Spleen (tissue), 11 donors: ENCODE measurements around the gene MRPS11. TPM values are rescaled to one million over a fixed set of nuclear protein-coding genes. Genes with fewer than 3 reads are reported as not detected.

Source experiments
- DNase-seq: peaks from one replicate; pipeline ENCODE4 v3.0.0-alpha.2; 2020
- H3K27ac ChIP-seq, 8 donors: fragments of 200-600 bp; sonication (generic) in 7 of 8; 1 replicate in 4 of 8; 2 replicates in 4 of 8; pipeline versions ENCODE4 v1.5.0 to v1.8.0; 2016 to 2021; ENCODE audit warnings: inconsistent platforms in 4 of 8, mild to moderate bottlenecking in 4 of 8, moderate library complexity in 1 of 8
- H3K27me3 ChIP-seq, 7 donors: fragments of 200-600 bp; sonication (generic) in 6 of 7; replicated peaks in 1 of 7; 1 replicate in 4 of 7; 2 replicates in 3 of 7; pipeline versions ENCODE4 v1.5.0 to v1.8.0; 2016 to 2021; ENCODE audit warnings: inconsistent platforms in 3 of 7, mild to moderate bottlenecking in 1 of 7
- H3K36me3 ChIP-seq, 6 donors: fragments of 200-600 bp; sonication (generic) in 5 of 6; 1 replicate in 4 of 6; 2 replicates in 2 of 6; pipeline versions ENCODE4 v1.5.0 to v1.8.0; 2016 to 2021; ENCODE audit warnings: inconsistent platforms in 2 of 6
- H3K4me1 ChIP-seq, 6 donors: fragments of 200-600 bp; sonication (generic) in 5 of 6; 1 replicate in 3 of 6; 2 replicates in 3 of 6; pipeline versions ENCODE4 v1.5.0 to v1.8.0; 2016 to 2021; ENCODE audit warnings: inconsistent platforms in 3 of 6
- H3K4me3 ChIP-seq, 8 donors: fragments of 200-600 bp; sonication (generic) in 7 of 8; 1 replicate in 4 of 8; 2 replicates in 4 of 8; pipeline versions ENCODE4 v1.5.0 to v1.8.0; 2016 to 2021; ENCODE audit warnings: inconsistent platforms in 4 of 8, mild to moderate bottlenecking in 4 of 8, moderate library complexity in 2 of 8
- H3K9me3 ChIP-seq, 8 donors: fragments of 200-600 bp; sonication (generic) in 7 of 8; 1 replicate in 4 of 8; 2 replicates in 4 of 8; pipeline versions ENCODE4 v1.5.0 to v1.8.0; 2016 to 2021; ENCODE audit warnings: inconsistent platforms in 4 of 8
- POLR2A ChIP-seq, 3 donors: fragments of 450-650 bp; IDR thresholded peaks; one replicate each; pipeline ENCODE4 v1.5.1; 2017; ENCODE audit warnings: antibody characterized with exemption in 3 of 3, mild to moderate bottlenecking in 1 of 3
- POLR2AphosphoS5 ChIP-seq, 3 donors: sonication (generic); formaldehyde crosslinking; IDR thresholded peaks; one replicate each; pipeline ENCODE4 v1.5.1; 2017; ENCODE audit warnings: antibody characterized with exemption in 3 of 3
- WGBS, 5 donors: extraction: QIAGEN DNeasy Blood & Tissue Kit in 3 of 5; methylation state at CpG; one replicate each; pipeline versions ENCODE4 v1.1.5 to v1.1.7; 2013 to 2018; 5-methylcytosine and 5-hydroxymethylcytosine counted together
- intact Hi-C: fragments of 100-400 bp; cut with DNase I; formaldehyde crosslinking; loops from one replicate; pipeline ENCODE4 v1.15.0; 2023; ENCODE audit warnings: low total_unique reads
- polyA plus RNA-seq, 3 donors: library from polyadenylated mRNA; stranded (reverse); fragments of 200-250 nt; gene quantifications; one replicate each; pipeline ENCODE4 v1.2.1, GENCODE V29; 2013
- total RNA-seq, 7 donors: library from RNA; depleted of rRNA in 3 of 7; stranded (reverse); fragments of >200 nt in 3 of 7; fragmentation: NEBNext Ultra II Directional in 4 of 7; extraction: Animal tissue kit (Norgen Biotek cat#: 25700) in 4 of 7; gene quantifications; one replicate each; pipeline versions ENCODE4 v1.1.0 to v1.2.1, GENCODE V29; 2016 to 2021
- TF ChIP-seq, protein P1 (sequence below), 11 experiments: fragments of 200-600 bp in 7 of 11; fragments of 450-650 bp in 4 of 11; sonication (generic) in 4 of 11; IDR thresholded peaks in 8 of 11; conservative IDR thresholded peaks in 3 of 11; 1 replicate in 7 of 11; 2 replicates in 4 of 11; pipeline versions ENCODE4 v1.4.0 to v1.8.0; 2016 to 2021; ENCODE audit warnings: antibody characterized with exemption in 11 of 11, inconsistent platforms in 4 of 11, mild to moderate bottlenecking in 1 of 11
- donor health status: healthy with polysubstance abuse.
- donor health status: DM: no; HTN: no; CAD: no; lungs with moderate emphysema.
- donor health status: DM: no; HTN: no; CAD: no.
- donor health status: Bipolar disorder and iron deficiency.
- donor health status: healthy.
- donor health status: DM: no; HTN: no; CAD: no.
- donor health status: DM: yes; HTN: yes; CAD: no.

The MRPS11 gene
- total and polyA plus RNA-seq, 10 donors: 24.6 to 42.2 (median 33.4) TPM

DNA sequence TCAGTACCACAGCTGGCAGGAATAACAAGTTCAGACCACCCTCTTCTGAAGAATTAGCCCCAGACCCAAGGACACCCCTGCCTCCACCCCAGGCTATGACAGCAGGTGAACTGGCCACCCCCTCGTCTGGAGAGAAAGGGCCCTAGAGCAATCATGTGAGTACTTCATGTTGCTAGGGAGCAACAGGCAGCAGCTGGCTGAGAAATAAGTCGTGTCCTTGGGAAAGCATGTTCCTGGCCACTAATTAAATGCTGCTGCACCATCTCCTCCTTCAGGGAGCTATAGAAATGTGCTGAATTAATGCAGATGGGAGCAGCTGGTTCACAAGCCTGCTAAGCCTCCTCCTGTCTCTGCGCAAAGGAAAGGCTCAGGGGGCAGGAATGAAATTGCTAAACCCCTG lies 31.5 kb downstream of the MRPS11 start:
- Histone ChIP-seq H3K4me3 (no peak overlapping the region), H3K27ac (no peak overlapping the region), H3K27me3 (no peaks in the 10 kb centered on the region), H3K9me3 (no peaks in the 10 kb centered on the region), H3K36me3 (peaks cover 0 to 68% (median 8%) of the 10 kb centered on the region in 6 donors), H3K4me1 (no peaks in the 10 kb centered on the region)
- TF ChIP-seq, protein P1, sequence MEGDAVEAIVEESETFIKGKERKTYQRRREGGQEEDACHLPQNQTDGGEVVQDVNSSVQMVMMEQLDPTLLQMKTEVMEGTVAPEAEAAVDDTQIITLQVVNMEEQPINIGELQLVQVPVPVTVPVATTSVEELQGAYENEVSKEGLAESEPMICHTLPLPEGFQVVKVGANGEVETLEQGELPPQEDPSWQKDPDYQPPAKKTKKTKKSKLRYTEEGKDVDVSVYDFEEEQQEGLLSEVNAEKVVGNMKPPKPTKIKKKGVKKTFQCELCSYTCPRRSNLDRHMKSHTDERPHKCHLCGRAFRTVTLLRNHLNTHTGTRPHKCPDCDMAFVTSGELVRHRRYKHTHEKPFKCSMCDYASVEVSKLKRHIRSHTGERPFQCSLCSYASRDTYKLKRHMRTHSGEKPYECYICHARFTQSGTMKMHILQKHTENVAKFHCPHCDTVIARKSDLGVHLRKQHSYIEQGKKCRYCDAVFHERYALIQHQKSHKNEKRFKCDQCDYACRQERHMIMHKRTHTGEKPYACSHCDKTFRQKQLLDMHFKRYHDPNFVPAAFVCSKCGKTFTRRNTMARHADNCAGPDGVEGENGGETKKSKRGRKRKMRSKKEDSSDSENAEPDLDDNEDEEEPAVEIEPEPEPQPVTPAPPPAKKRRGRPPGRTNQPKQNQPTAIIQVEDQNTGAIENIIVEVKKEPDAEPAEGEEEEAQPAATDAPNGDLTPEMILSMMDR (IDR thresholded peaks at IDR 0.05 in 8 of 11, conservative IDR thresholded peaks at IDR 0.05 in 3 of 11): no peak
- TF ChIP-seq POLR2A (IDR thresholded peaks at IDR 0.05): no peak
- TF ChIP-seq POLR2AphosphoS5 (IDR thresholded peaks at IDR 0.05): no peak
- no peak for DNase-seq
- 75 to 90% (median 80%) methylated on average over 3 of the region's 3 CpGs for WGBS, 5 donors
- intact Hi-C loops: no loop called here

DNA sequence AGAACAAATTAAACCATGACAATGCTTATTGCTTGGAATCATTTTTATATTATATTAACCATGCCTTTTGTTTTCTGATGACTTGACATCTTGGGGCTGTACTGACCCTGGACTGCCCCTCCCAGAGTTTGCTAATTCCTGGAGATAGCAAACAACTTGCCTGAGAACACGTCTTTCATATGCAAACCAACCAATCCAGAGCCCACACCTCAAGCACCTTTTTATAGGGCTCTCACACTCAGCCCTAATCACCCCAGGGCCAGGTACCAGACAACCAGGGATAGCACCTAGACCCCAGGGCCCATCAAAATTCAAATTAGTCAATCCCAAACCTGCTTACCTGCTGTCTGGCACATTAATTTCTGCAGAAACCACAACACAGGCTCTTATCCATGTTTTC lies 36.9 kb downstream of the MRPS11 start:
- Histone ChIP-seq H3K4me3 (no peak overlapping the region), H3K4me1 (no peaks in the 10 kb centered on the region)
- intact Hi-C loops: no loop called here

DNA sequence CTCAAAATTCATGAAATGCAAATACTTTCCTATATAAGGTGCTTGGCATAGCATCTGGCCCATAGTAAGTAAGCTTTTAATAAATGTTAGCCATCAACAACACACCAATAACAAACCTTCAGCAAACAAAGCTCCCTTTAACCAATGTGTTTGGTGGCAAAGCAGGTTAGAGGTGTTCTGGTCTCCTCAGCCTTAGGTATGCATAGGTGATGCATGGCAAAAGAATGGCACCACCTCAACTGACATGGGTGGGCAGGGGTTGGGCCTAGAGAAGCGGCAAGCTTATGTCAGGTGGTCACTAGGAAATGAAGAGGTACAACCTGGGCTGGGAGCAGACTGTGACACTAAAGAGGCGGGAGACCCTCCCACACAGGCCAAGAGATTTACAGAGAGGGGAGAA lies 38.2 kb downstream of the MRPS11 start:
- intact Hi-C loops: no loop called here
- no peak for TF ChIP-seq POLR2AphosphoS5 (IDR thresholded peaks at IDR 0.05)
- TF ChIP-seq, protein P1 (IDR thresholded peaks at IDR 0.05 in 8 of 11, conservative IDR thresholded peaks at IDR 0.05 in 3 of 11): no peak
- H3K9me3 ChIP-seq: no peaks in the 10 kb centered on the region

More for the DNA sequence above, 36.9 kb downstream of the MRPS11 start:
- DNase-seq: no peak
- no peak overlapping the region for H3K27ac ChIP-seq
- TF ChIP-seq POLR2A (IDR thresholded peaks at IDR 0.05): no peak
- TF ChIP-seq, protein P1 (IDR thresholded peaks at IDR 0.05 in 8 of 11, conservative IDR thresholded peaks at IDR 0.05 in 3 of 11): no peak
- TF ChIP-seq POLR2AphosphoS5 (IDR thresholded peaks at IDR 0.05): no peak
- H3K27me3 ChIP-seq: no peaks in the 10 kb centered on the region
- no peaks in the 10 kb centered on the region for H3K9me3 ChIP-seq
- H3K36me3 ChIP-seq: peaks cover 0 to 69% (median 22%) of the 10 kb centered on the region in 6 donors
- 78 to 100% (median 87%) methylated on average over 1 of the region's 1 CpG for WGBS, 5 donors

DNA sequence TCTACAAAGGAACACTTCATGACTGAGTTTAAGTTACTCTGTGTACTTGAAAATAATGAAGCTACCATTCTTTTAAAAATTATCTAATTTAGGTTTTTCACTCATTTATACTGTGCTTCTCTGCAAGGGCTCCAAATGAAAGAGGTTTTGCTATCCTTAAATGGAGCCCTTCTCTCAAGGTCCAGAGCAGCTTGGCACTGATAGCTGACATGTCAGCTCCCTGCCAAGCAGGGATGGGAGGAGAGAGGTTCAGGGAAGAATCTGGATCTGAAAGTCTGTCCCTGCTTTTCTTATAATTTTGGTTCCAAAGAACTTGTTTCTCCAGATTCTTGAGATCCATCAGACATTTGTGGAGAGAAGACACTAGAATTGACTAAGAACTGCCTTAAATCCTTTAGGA lies 39.1 kb downstream of the MRPS11 start:
- Histone ChIP-seq H3K9me3 (no peaks in the 10 kb centered on the region), H3K27ac (no peak overlapping the region), H3K4me3 (no peak overlapping the region), H3K27me3 (no peaks in the 10 kb centered on the region), H3K36me3 (peaks cover 0 to 91% (median 41%) of the 10 kb centered on the region in 6 donors), H3K4me1 (no peaks in the 10 kb centered on the region)
- intact Hi-C loops: no loop called here
- no peak for DNase-seq
- TF ChIP-seq POLR2AphosphoS5 (IDR thresholded peaks at IDR 0.05): no peak
- TF ChIP-seq POLR2A (IDR thresholded peaks at IDR 0.05): no peak
- TF ChIP-seq, protein P1 (IDR thresholded peaks at IDR 0.05 in 8 of 11, conservative IDR thresholded peaks at IDR 0.05 in 3 of 11): no peak

More for the DNA sequence above, 38.2 kb downstream of the MRPS11 start:
- no peak for DNase-seq
- WGBS, 5 donors: 87 to 100% (median 98%) methylated on average over 2 of the region's 2 CpGs
- Histone ChIP-seq H3K4me3 (no peak overlapping the region), H3K27ac (no peak overlapping the region), H3K4me1 (no peaks in the 10 kb centered on the region), H3K36me3 (peaks cover 0 to 82% (median 33%) of the 10 kb centered on the region in 6 donors), H3K27me3 (no peaks in the 10 kb centered on the region)
